Measurements from ENCODE around the gene GIMAP5. TPM values are rescaled to one million over a fixed set of nuclear protein-coding genes. Genes with fewer than 3 reads are reported as not detected.

Gene GIMAP5
- not detected in 2 replicates for total RNA-seq (2021)
- long read RNA-seq, result 0 reads

- Histone ChIP-seq H3K18ac (ENCODE audit: insufficient read length, low read depth, low read length) (no peak within 1 kb of the TSS), H2BK5ac (ENCODE audit: insufficient read length, low read length) (no peak within 1 kb of the TSS), H3K14ac (ENCODE audit: insufficient read depth, low read length) (no peak within 1 kb of the TSS), H4K20me1 (ENCODE audit: control insufficient read depth, insufficient read depth, insufficient read length) (no peaks in the 10 kb centered on the region), H2AFZ (ENCODE audit: low read length) (no peak within 1 kb of the TSS), H3T11ph (ENCODE audit: low read length) (no peak within 1 kb of the TSS), H3K23me2 (ENCODE audit: insufficient read length, low read depth, low read length, poor library complexity, severe bottlenecking) (no peaks in the 10 kb centered on the region), H3K79me1 (ENCODE audit: insufficient read depth, low read depth, low read length, poor library complexity, severe bottlenecking) (no peaks in the 10 kb centered on the region), H3K9ac (ENCODE audit: extremely low read depth, insufficient read length, low read length) (no peak within 1 kb of the TSS), H4K8ac (replicated peaks; ENCODE audit: insufficient read length, low read depth, low read length) (no peak within 1 kb of the TSS), H3K56ac (ENCODE audit: insufficient read length, low read depth, low read length) (no peak within 1 kb of the TSS), H3K27me3 (ENCODE audit: insufficient read depth, low read length) (peaks cover 93% of the 10 kb centered on the region), H3K9me3 (ENCODE audit: control insufficient read depth, low read depth, low read length) (peaks cover 7% of the 10 kb centered on the region), H2BK20ac (ENCODE audit: low read depth, low read length, poor library complexity, severe bottlenecking) (no peak within 1 kb of the TSS), H4K5ac (ENCODE audit: insufficient read length, low read depth, low read length) (no peak within 1 kb of the TSS), H2AK5ac (ENCODE audit: insufficient read length, low read length) (no peak within 1 kb of the TSS), H3K4me2 (ENCODE audit: insufficient read depth, insufficient read length, low read length) (no peak within 1 kb of the TSS), H2BK120ac (ENCODE audit: low read depth, low read length, poor library complexity, severe bottlenecking) (no peak within 1 kb of the TSS), H3K4ac (ENCODE audit: low read depth, low read length) (no peak within 1 kb of the TSS), H3K23ac (ENCODE audit: insufficient read length, low read depth, low read length) (no peak within 1 kb of the TSS), H3K4me1 (ENCODE audit: insufficient read depth, low read length) (no peaks in the 10 kb centered on the region), H2BK15ac (ENCODE audit: low read depth, low read length) (no peak within 1 kb of the TSS), H4K91ac (ENCODE audit: insufficient read length, low read depth, low read length) (no peak within 1 kb of the TSS), H2BK12ac (ENCODE audit: insufficient read length, low read depth, low read length) (no peak within 1 kb of the TSS), H3K27ac (ENCODE audit: insufficient read length, low read depth, low read length) (no peak within 1 kb of the TSS), H3K79me2 (ENCODE audit: insufficient read depth, low read length) (no peaks in the 10 kb centered on the region)
- peaks cover 100% of the 10 kb centered on the region for H3K27me3 Mint-ChIP-seq (ENCODE audit: low read depth)
- peaks cover 5 to 7% of the 10 kb centered on the region in 2 experiments; a peak in 3 of 4 replicates for H3K4me1 Mint-ChIP-seq
- no peak for DNase-seq
- H3K4me3 Mint-ChIP-seq, result no peak within 1 kb of the TSS
- H3K27ac Mint-ChIP-seq, result no peak within 1 kb of the TSS; a peak in 1 of 7 replicates
- TF ChIP-seq, protein P1, sequence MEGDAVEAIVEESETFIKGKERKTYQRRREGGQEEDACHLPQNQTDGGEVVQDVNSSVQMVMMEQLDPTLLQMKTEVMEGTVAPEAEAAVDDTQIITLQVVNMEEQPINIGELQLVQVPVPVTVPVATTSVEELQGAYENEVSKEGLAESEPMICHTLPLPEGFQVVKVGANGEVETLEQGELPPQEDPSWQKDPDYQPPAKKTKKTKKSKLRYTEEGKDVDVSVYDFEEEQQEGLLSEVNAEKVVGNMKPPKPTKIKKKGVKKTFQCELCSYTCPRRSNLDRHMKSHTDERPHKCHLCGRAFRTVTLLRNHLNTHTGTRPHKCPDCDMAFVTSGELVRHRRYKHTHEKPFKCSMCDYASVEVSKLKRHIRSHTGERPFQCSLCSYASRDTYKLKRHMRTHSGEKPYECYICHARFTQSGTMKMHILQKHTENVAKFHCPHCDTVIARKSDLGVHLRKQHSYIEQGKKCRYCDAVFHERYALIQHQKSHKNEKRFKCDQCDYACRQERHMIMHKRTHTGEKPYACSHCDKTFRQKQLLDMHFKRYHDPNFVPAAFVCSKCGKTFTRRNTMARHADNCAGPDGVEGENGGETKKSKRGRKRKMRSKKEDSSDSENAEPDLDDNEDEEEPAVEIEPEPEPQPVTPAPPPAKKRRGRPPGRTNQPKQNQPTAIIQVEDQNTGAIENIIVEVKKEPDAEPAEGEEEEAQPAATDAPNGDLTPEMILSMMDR (conservative IDR thresholded peaks at IDR 0.05), result no peak
- H3K36me3 Mint-ChIP-seq (ENCODE audit: insufficient read depth in 1 of 3, low read depth in 3 of 3), result no peaks in the 10 kb centered on the region
- WGBS (ENCODE audit: extremely low coverage, insufficient read length, low lambda C conversion rate), result no CpG with 5 or more reads among the region's 14 CpGs
- H3K9me3 Mint-ChIP-seq, result peaks cover 16 to 35% of the 10 kb centered on the region in 2 experiments
Observed at GRCh38 chr7:150737265-150738055, at the start of gene GIMAP5. TSS of gene GIMAP5 (plus strand) at chr7:150737418. CDS start at chr7:150740885, 3,467 bp downstream.
